Adipose tissue (tissue), 3 donors: Measurements from ENCODE around the gene FBXO2. TPM values are rescaled to one million over a fixed set of nuclear protein-coding genes. Genes with fewer than 3 reads are reported as not detected.

ENCODE experiments used
- H3K27ac ChIP-seq: one replicate; pipeline ENCODE4 v1.5.1; 2013; ENCODE audit warnings: low read depth, low read length
- WGBS, 3 donors: extraction: QIAGEN DNeasy Blood & Tissue Kit; methylation state at CpG; one replicate each; pipeline ENCODE4 v1.1.7; 2013; 5-methylcytosine and 5-hydroxymethylcytosine counted together
- polyA plus RNA-seq, 3 donors: library from polyadenylated mRNA; stranded (reverse); fragments of 200-250 nt; gene quantifications; one replicate each; pipeline ENCODE4 v1.2.3, GENCODE V29; 2013
- donor health status: healthy with polysubstance abuse.
- donor health status: Bipolar disorder and iron deficiency.
- donor health status: healthy.

FBXO2 gene
- polyA plus RNA-seq, 3 donors: 1.5 to 45.9 (median 2.7) TPM

GRCh38 chr1:11659748-11660147 is 5.5 kb upstream of the FBXO2 start:
- WGBS, 3 donors: 86 to 90% (median 89%) methylated on average over 4 of the region's 4 CpGs
- H3K27ac ChIP-seq: no peak overlapping the region

GRCh38 chr1:11658542-11658941 is 4.3 kb upstream of the FBXO2 start:
- H3K27ac ChIP-seq: no peak overlapping the region
- WGBS, 3 donors: 83 to 88% (median 88%) methylated on average over 21 to 23 of the region's 23 CpGs

- WGBS, 3 donors: 68 to 82% (median 74%) methylated on average over 6 of the region's 6 CpGs
- no peak overlapping the region for H3K27ac ChIP-seq
Measured at GRCh38 chr1:11657654-11658053, 3.4 kb upstream of the FBXO2 start.

GRCh38 chr1:11654939-11655808 is 945 bp upstream of the FBXO2 start:
- no peak overlapping the region for H3K27ac ChIP-seq
- WGBS, 3 donors: 12 to 14% (median 13%) methylated on average over 26 to 45 of the region's 45 CpGs

- H3K27ac ChIP-seq: no peak overlapping the region
- 32 to 78% (median 77%) methylated on average over 7 of the region's 7 CpGs for WGBS, 3 donors
Measured at GRCh38 chr1:11653861-11654136, 430 bp downstream of the FBXO2 start.

- no peak overlapping the region for H3K27ac ChIP-seq
- 46 to 75% (median 72%) methylated on average over 17 of the region's 17 CpGs for WGBS, 3 donors
Measured at GRCh38 chr1:11653101-11653860, 948 bp downstream of the FBXO2 start.

GRCh38 chr1:11652203-11652780 is 1.9 kb downstream of the FBXO2 start:
- H3K27ac ChIP-seq: no peak overlapping the region
- WGBS, 3 donors: 80 to 88% (median 82%) methylated on average over 11 of the region's 11 CpGs

- H3K27ac ChIP-seq: no peak overlapping the region
Measured at GRCh38 chr1:11651017-11651416, 3.2 kb downstream of the FBXO2 start.

GRCh38 chr1:11650331-11650991 is 3.8 kb downstream of the FBXO2 start:
- 6 to 9% (median 8%) methylated on average over 43 to 47 of the region's 47 CpGs for WGBS, 3 donors
- H3K27ac ChIP-seq: no peak overlapping the region

More at GRCh38 chr1:11651017-11651416, 3.2 kb downstream of the FBXO2 start:
- 55 to 91% (median 83%) methylated on average over 4 of the region's 4 CpGs for WGBS, 3 donors

GRCh38 chr1:11649624-11650330 is 4.5 kb downstream of the FBXO2 start:
- WGBS, 3 donors: 29 to 37% (median 32%) methylated on average over 21 of the region's 21 CpGs
- H3K27ac ChIP-seq: no peak overlapping the region

GRCh38 chr1:11649237-11649623 is 5.0 kb downstream of the FBXO2 start:
- WGBS, 3 donors: 18 to 20% (median 20%) methylated on average over 8 to 9 of the region's 9 CpGs

GRCh38 chr1:11648732-11649158 is 5.5 kb downstream of the FBXO2 start:
- WGBS, 3 donors: 11 to 25% (median 15%) methylated on average over 20 to 30 of the region's 30 CpGs

More at GRCh38 chr1:11649237-11649623, 5.0 kb downstream of the FBXO2 start:
- no peak overlapping the region for H3K27ac ChIP-seq

GRCh38 chr1:11648039-11648438 is 6.2 kb downstream of the FBXO2 start:
- no peak overlapping the region for H3K27ac ChIP-seq

More at GRCh38 chr1:11648732-11649158, 5.5 kb downstream of the FBXO2 start:
- no peak overlapping the region for H3K27ac ChIP-seq

GRCh38 chr1:11647333-11647732 is 6.9 kb downstream of the FBXO2 start:
- WGBS, 3 donors: 86 to 92% (median 89%) methylated on average over 7 of the region's 7 CpGs
- no peak overlapping the region for H3K27ac ChIP-seq

More at GRCh38 chr1:11648039-11648438, 6.2 kb downstream of the FBXO2 start:
- WGBS, 3 donors: 57 to 69% (median 62%) methylated on average over 5 to 6 of the region's 6 CpGs

GRCh38 chr1:11646317-11646716 is 7.9 kb downstream of the FBXO2 start:
- 70 to 87% (median 82%) methylated on average over 8 to 9 of the region's 9 CpGs for WGBS, 3 donors
- no peak overlapping the region for H3K27ac ChIP-seq

GRCh38 chr1:11645670-11646265 is 8.5 kb downstream of the FBXO2 start:
- WGBS, 3 donors: 29 to 38% (median 33%) methylated on average over 8 of the region's 8 CpGs
- no peak overlapping the region for H3K27ac ChIP-seq

- no peak overlapping the region for H3K27ac ChIP-seq
- WGBS, 3 donors: 87 to 94% (median 92%) methylated on average over 5 of the region's 5 CpGs
Measured at GRCh38 chr1:11645270-11645669, 9.0 kb downstream of the FBXO2 start.

- no peak overlapping the region for H3K27ac ChIP-seq
- WGBS, 3 donors: 52 to 53% (median 52%) methylated on average over 5 of the region's 5 CpGs
Measured at GRCh38 chr1:11643782-11644181, 10.4 kb downstream of the FBXO2 start.
